ENCODE measurements around the gene TNFRSF13B. TPM values are rescaled to one million over a fixed set of nuclear protein-coding genes. Genes with fewer than 3 reads are reported as not detected.

The TNFRSF13B gene
- total and polyA plus RNA-seq, 2 experiments from 2014 or later, result 0.24 TPM; not detected in 1

DNA sequence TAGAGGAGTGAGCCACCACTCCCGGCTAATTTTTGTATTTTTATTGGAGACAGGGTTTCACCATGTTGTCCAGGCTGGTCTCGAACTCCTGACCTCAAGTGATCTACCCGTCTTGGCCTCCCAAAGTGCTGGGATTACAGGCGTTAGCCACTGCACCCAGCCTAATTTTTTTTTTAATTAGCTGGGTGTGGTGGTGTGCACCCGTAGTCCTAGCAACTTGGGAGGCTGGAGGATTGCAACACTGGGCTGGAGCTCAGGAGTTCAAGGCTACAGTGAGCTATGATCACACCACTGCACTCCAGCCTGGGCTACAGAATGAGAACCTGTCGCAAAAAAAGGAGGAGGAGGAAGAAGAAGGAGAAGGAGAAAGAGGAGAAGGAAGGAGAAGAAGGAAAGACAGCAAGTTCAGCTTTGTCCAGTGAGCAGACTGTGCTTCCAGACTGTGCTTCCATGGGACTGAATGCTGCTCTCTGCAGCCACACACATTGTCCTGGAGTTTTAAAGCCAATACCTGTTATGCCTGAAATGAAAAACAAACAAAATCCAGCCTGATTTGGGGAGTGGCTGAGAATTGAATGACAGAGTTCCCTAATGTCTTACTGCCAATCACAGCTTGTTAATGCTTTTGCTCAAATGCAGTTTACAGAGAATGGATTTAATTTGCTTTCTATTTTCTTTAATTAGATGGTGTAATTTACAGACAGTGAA, 2.8 kb upstream of the TNFRSF13B start:
- no peak overlapping the region for H3K27ac Mint-ChIP-seq
- no peak for ATAC-seq
- no peak overlapping the region for H3K4me2 ChIP-seq

More for the DNA sequence above, 2.8 kb upstream of the TNFRSF13B start:
- Histone ChIP-seq H3K27ac (ENCODE audit: low read depth) (no peak overlapping the region), H3K9me2 (ENCODE audit: insufficient read depth) (no peaks in the 10 kb centered on the region), H3K79me2 (replicated peaks; ENCODE audit: insufficient read depth) (no peaks in the 10 kb centered on the region), H2AFZ (no peak overlapping the region), H3K36me3 (ENCODE audit: insufficient read depth) (no peaks in the 10 kb centered on the region), H3K27me3 (ENCODE audit: insufficient read depth) (no peaks in the 10 kb centered on the region), H3K4me3 (no peak overlapping the region), H4K20me1 (replicated peaks; ENCODE audit: insufficient read depth) (no peaks in the 10 kb centered on the region), H3F3A (replicated peaks; ENCODE audit: low read depth) (no peaks in the 10 kb centered on the region), H3K4me1 (ENCODE audit: insufficient read depth) (no peaks in the 10 kb centered on the region)
- peaks cover 6% of the 10 kb centered on the region for H3K27me3 Mint-ChIP-seq (ENCODE audit: insufficient read depth, low read depth, poor library complexity)
- H3K9me3 Mint-ChIP-seq, result no peaks in the 10 kb centered on the region; the same call in 2 of the 3 replicates
- H3K4me1 Mint-ChIP-seq, result peaks cover 3% of the 10 kb centered on the region; the same call in 2 of the 3 replicates
- TF ChIP-seq EZH2phosphoT487 (IDR thresholded peaks at IDR 0.05; ENCODE audit: unreplicated experiment) (no peak), ZNF331 (CRISPR knock-in tag; IDR thresholded peaks at IDR 0.05; ENCODE audit: low read depth) (no peak), POLR2AphosphoS5 (IDR thresholded peaks at IDR 0.05; ENCODE audit: low read depth) (no peak), ZNF462 (CRISPR knock-in tag; IDR thresholded peaks at IDR 0.05) (no peak), REST (IDR thresholded peaks at IDR 0.05; ENCODE audit: unreplicated experiment) (no peak), NANOG (IDR thresholded peaks at IDR 0.05; ENCODE audit: borderline replicate concordance) (no peak), STAT1 (IDR thresholded peaks at IDR 0.05; ENCODE audit: unreplicated experiment) (no peak), EZH2 (IDR thresholded peaks at IDR 0.05; ENCODE audit: low read depth, unreplicated experiment) (no peak), ETS1 (IDR thresholded peaks at IDR 0.05) (no peak), JUNB (IDR thresholded peaks at IDR 0.05; ENCODE audit: unreplicated experiment) (no peak), CTCF (conservative IDR thresholded peaks at IDR 0.05; ENCODE audit: low read depth in 2 of 2) (no peak), ZNF114 (CRISPR knock-in tag; IDR thresholded peaks at IDR 0.05) (no peak), CREB1 (CRISPR knock-in tag; IDR thresholded peaks at IDR 0.05; ENCODE audit: low read depth) (no peak)
- H3K36me3 Mint-ChIP-seq (ENCODE audit: low read depth), result no peaks in the 10 kb centered on the region
- H3K4me3 Mint-ChIP-seq, result no peak overlapping the region
- DNase-seq (ENCODE audit: low spot score), result no peak
